K562 (cell line): Measurements from ENCODE around the gene GLIPR1. TPM values are rescaled to one million over a fixed set of nuclear protein-coding genes. Genes with fewer than 3 reads are reported as not detected.

ENCODE experiments used
- ATAC-seq: fragments of 200-7000 bp; cut with Tn5 transposase; 3 replicates; pipeline ENCODE4 v1.9.1; 2020; ENCODE audit warnings: moderate library complexity
- BruUV-seq: library from RNA; stranded (reverse); fragments of 400-500 nt; replicated peaks from 2 replicates; lab custom pipeline; 2021; lab: Mats Ljungman, UMichigan
- CTCF ChIA-PET: fragments of 300-600 bp; formaldehyde crosslinking; extraction: SDS; loops from one replicate; lab custom pipeline; 2021; ENCODE audit warnings: low intra/inter-chr PET ratio; lab: Yijun Ruan, JAX
- POLR2A ChIA-PET: fragments of 300-600, 350-650 bp; sonication (Branson Sonifier 250); formaldehyde crosslinking; extraction: SDS; loops from one replicate; lab custom pipeline; 2021; ENCODE audit warnings: antibody characterized with exemption, inconsistent platforms; lab: Yijun Ruan, JAX
- DNase-seq, 4 experiments: peaks; one replicate each; pipeline versions ENCODE4 v3.0.0 to v3.0.0-alpha.2; 2011 to 2018; ENCODE audit warnings: low spot score in 3 of 4, mixed read lengths in 3 of 4; ENCODE audit errors: extremely low read depth in 1 of 4
- FAIRE-seq: peaks from 2 replicates; lab custom pipeline; 2011; peaks lifted over from hg19 to GRCh38; lab: Jason Lieb, UNC
- H2AFZ ChIP-seq: 2 replicates; pipeline ENCODE4 v1.6.0; 2011; ENCODE audit warnings: low read depth, low read length, control low read depth, inconsistent platforms
- H3K27ac ChIP-seq: fragments of 200-600 bp; 3 replicates; pipeline ENCODE4 v1.8.0; 2011; ENCODE audit warnings: low read depth, mild to moderate bottlenecking, control low read depth, inconsistent platforms, low read length, moderate library complexity, mixed read lengths; ENCODE audit errors: extremely low read depth
- H3K27me3 ChIP-seq, 2 experiments: fragments of 300-600 bp in 1 of 2; 2 replicates in 1 of 2; 3 replicates in 1 of 2; pipeline versions ENCODE4 v1.6.0 to v1.8.0; 2011; ENCODE audit warnings: inconsistent platforms in 2 of 2, low read length in 2 of 2, mild to moderate bottlenecking in 1 of 2, mixed read lengths in 1 of 2, moderate library complexity in 1 of 2; ENCODE audit not compliant: control insufficient read depth in 2 of 2, insufficient read depth in 2 of 2
- H3K36me3 ChIP-seq: fragments of 300-600 bp; 3 replicates; pipeline ENCODE4 v1.8.0; 2011; ENCODE audit warnings: mild to moderate bottlenecking, low read length, inconsistent platforms; ENCODE audit not compliant: control insufficient read depth, insufficient read depth
- H3K4me1 ChIP-seq, 2 experiments: fragments of 200-600 bp in 1 of 2; replicated peaks in 1 of 2; 2 replicates in 1 of 2; 3 replicates in 1 of 2; pipeline versions ENCODE4 v1.5.1 to v1.8.0; 2011; ENCODE audit warnings: inconsistent platforms in 2 of 2, low read length in 2 of 2, mild to moderate bottlenecking in 1 of 2, mixed read lengths in 1 of 2, moderate library complexity in 1 of 2; ENCODE audit not compliant: control insufficient read depth in 2 of 2, insufficient read depth in 2 of 2
- H3K4me2 ChIP-seq: 2 replicates; pipeline ENCODE4 v1.6.1; 2011; ENCODE audit warnings: low read length, control low read depth, inconsistent platforms, mixed read lengths; ENCODE audit not compliant: insufficient read depth
- H3K4me3 ChIP-seq: fragments of 200-600 bp; sonication (generic), shearing (Covaris generic); 2 replicates; pipeline ENCODE4 v1.5.1; 2016; ENCODE audit warnings: control low read depth, inconsistent platforms
- H3K79me2 ChIP-seq: fragments of 200-600 bp; 3 replicates; pipeline ENCODE4 v1.8.0; 2011; ENCODE audit warnings: low read length, inconsistent platforms; ENCODE audit not compliant: control insufficient read depth, insufficient read depth
- H3K9ac ChIP-seq, 2 experiments: 2 replicates each; pipeline versions ENCODE4 v1.6.0 to v1.6.1; 2011; ENCODE audit warnings: low read depth in 2 of 2, low read length in 2 of 2, control low read depth in 1 of 2, inconsistent platforms in 1 of 2, mild to moderate bottlenecking in 1 of 2, mixed read lengths in 1 of 2; ENCODE audit not compliant: insufficient read depth in 1 of 2
- H3K9me1 ChIP-seq: one replicate; pipeline ENCODE4 v1.6.0; 2011; ENCODE audit warnings: inconsistent platforms, mild to moderate bottlenecking, low read length, moderate library complexity; ENCODE audit not compliant: control insufficient read depth, insufficient read depth
- H3K9me3 ChIP-seq: replicated peaks from 2 replicates; pipeline ENCODE4 v1.5.1; 2011; ENCODE audit warnings: low read depth, low read length, inconsistent platforms; ENCODE audit not compliant: control insufficient read depth, insufficient read depth
- H4K20me1 ChIP-seq: replicated peaks from 2 replicates; pipeline ENCODE4 v1.6.1; 2011; ENCODE audit warnings: low read length, inconsistent platforms, mixed read lengths; ENCODE audit not compliant: control insufficient read depth, insufficient read depth
- ARID2 ChIP-seq: fragments of 450-650 bp; IDR thresholded peaks from 2 replicates; pipeline ENCODE4 v1.6.1; 2017; ENCODE audit warnings: antibody characterized with exemption, mild to moderate bottlenecking
- ARNT ChIP-seq, 2 experiments: fragments of 450-650 bp; IDR thresholded peaks; 2 replicates each; pipeline ENCODE4 v1.6.1; 2016; ENCODE audit warnings: mild to moderate bottlenecking in 1 of 2
- CAMTA2 ChIP-seq: fragments of 250-450 bp; sonication (Bioruptor Pico); conservative IDR thresholded peaks from 2 replicates; pipeline ENCODE4 v1.5.1; 2022
- CREB3L1 ChIP-seq: fragments of 450-650 bp; IDR thresholded peaks from 2 replicates; pipeline ENCODE4 v1.6.1; 2014; ENCODE audit warnings: low read depth, mild to moderate bottlenecking, moderate library complexity, borderline replicate concordance
- ESRRA ChIP-seq: fragments of 450-650 bp; IDR thresholded peaks from 2 replicates; pipeline ENCODE4 v1.6.1; 2014; ENCODE audit warnings: low read depth, mild to moderate bottlenecking, moderate library complexity, borderline replicate concordance
- NR0B1 ChIP-seq: fragments of 450-650 bp; IDR thresholded peaks from one replicate; pipeline ENCODE4 v1.6.1; 2018; ENCODE audit warnings: mild to moderate bottlenecking, moderate library complexity; ENCODE audit not compliant: partially characterized antibody
- OTX1 ChIP-seq: fragments of 450-650 bp; formaldehyde crosslinking; IDR thresholded peaks from 2 replicates; pipeline ENCODE4 v1.4.0; 2022; ENCODE audit warnings: mild to moderate bottlenecking
- RBM22 ChIP-seq: fragments of 200-400 bp; formaldehyde crosslinking; IDR thresholded peaks from 2 replicates; pipeline ENCODE4 v1.6.1; 2018; ENCODE audit warnings: low read length, low read depth; ENCODE audit not compliant: poor library complexity, severe bottlenecking
- TAF7 ChIP-seq: fragments of 450-650 bp; IDR thresholded peaks from 2 replicates; pipeline ENCODE4 v1.6.1; 2016; ENCODE audit warnings: missing genetic modification characterization, missing compliant biosample characterization
- ZNF311 ChIP-seq: fragments of 250-450 bp; sonication (Bioruptor Pico); IDR thresholded peaks from 2 replicates; pipeline ENCODE4 v1.4.0; 2020; ENCODE audit warnings: mild to moderate bottlenecking, moderate library complexity
- ZNF318 ChIP-seq, 2 experiments: fragments of 450-650 bp; IDR thresholded peaks; 2 replicates each; pipeline ENCODE4 v1.6.1; 2016; ENCODE audit warnings: mild to moderate bottlenecking in 2 of 2, borderline replicate concordance in 1 of 2, low read depth in 1 of 2, moderate library complexity in 1 of 2
- WGBS: fragments of 100-300 bp; shearing (Covaris generic); methylation state at CpG from one replicate; pipeline ENCODE4 v1.1.6; 2016; ENCODE audit warnings: low coverage, mixed read lengths; ENCODE audit not compliant: insufficient coverage; ENCODE audit errors: missing lambda C conversion rate; 5-methylcytosine and 5-hydroxymethylcytosine counted together
- in situ Hi-C: fragments of 300-500 bp; cut with MboI; formaldehyde crosslinking; loops from 4 replicates; pipeline ENCODE4 v1.15.0; 2018; ENCODE audit warnings: inconsistent platforms, mixed read lengths
- intact Hi-C: fragments of 100-400 bp; cut with micrococcal nuclease; formaldehyde crosslinking; loops from 2 replicates; pipeline ENCODE4 v1.14.2; 2022
- polyA plus RNA-seq, 8 experiments: library from polyadenylated mRNA; depleted of rRNA in 4 of 8; stranded (reverse) in 5 of 8; unstranded in 3 of 8; fragments of >200 nt; fragmentation: Nextera tagmentation in 2 of 8; fragmentation: Illumina TruSeq in 1 of 8; extraction: Ambion mirVana in 2 of 8; extraction: Trizol in 1 of 8; gene quantifications; 2 replicates each; pipeline versions ENCODE4 v1.2.1 to v1.2.3, GENCODE V29; 2011 to 2014; ENCODE audit warnings: inconsistent platforms in 1 of 8, missing spikeins in 1 of 8
- total RNA-seq, 7 experiments: library from RNA; depleted of rRNA in 6 of 7; stranded (reverse); fragments of >200 nt in 6 of 7; fragmentation: Illumina TruSeq in 2 of 7; extraction: Trizol in 2 of 7; gene quantifications; 2 replicates each; pipeline versions ENCODE4 v1.2.1 to v1.2.3, GENCODE V29; 2011 to 2021; ENCODE audit warnings: low replicate concordance in 1 of 7

The GLIPR1 gene
- total and polyA plus RNA-seq, 9 of the 15 experiments (the other 6 are each of a cell fraction or from before 2014, with no cell fraction given) = 0.26 to 2.1 (median 1.2) TPM

GRCh38 chr12:75443709-75444108, 36.8 kb upstream of the GLIPR1 start:
- in situ Hi-C loops = no loop called here
- 0% methylated on average over 3 of the region's 3 CpGs for WGBS
- CTCF ChIA-PET = no interaction called here

More at GRCh38 chr12:75443709-75444108, 36.8 kb upstream of the GLIPR1 start:
- no peak overlapping the region for H3K9ac ChIP-seq
- no peak overlapping the region for H3K27ac ChIP-seq
- H4K20me1 ChIP-seq = no peaks in the 10 kb centered on the region
- TF ChIP-seq ARNT (IDR thresholded peaks at IDR 0.05) (no peak), CREB3L1 (no peak), CAMTA2 (no peak), ZNF311 (CRISPR knock-in tag) (no peak), TAF7 (tag) (no peak), NR0B1 (no peak), RBM22 (no peak), OTX1 (no peak), ESRRA (no peak), ZNF318 (IDR thresholded peaks at IDR 0.05; ENCODE audit: borderline replicate concordance in 1 of 2, low read depth in 1 of 2) (no peak), ARID2 (no peak)
- FAIRE-seq (no peak), DNase-seq (no peak), ATAC-seq (no peak)
- no peak overlapping the region for H2AFZ ChIP-seq
- BruUV-seq = no TSS peak
- H3K36me3 ChIP-seq = no peaks in the 10 kb centered on the region
- H3K4me2 ChIP-seq = no peak overlapping the region
- no peak overlapping the region for H3K4me3 ChIP-seq
- POLR2A ChIA-PET = no interaction called here
- H3K9me3 ChIP-seq = no peaks in the 10 kb centered on the region
- H3K9me1 ChIP-seq = no peaks in the 10 kb centered on the region
- no peaks in the 10 kb centered on the region for H3K4me1 ChIP-seq
- H3K27me3 ChIP-seq = no peaks in the 10 kb centered on the region
- intact Hi-C loops = no loop called here
- no peaks in the 10 kb centered on the region for H3K79me2 ChIP-seq
